Daoy (cell line): ENCODE results near the gene MED17. TPM values are rescaled to one million over a fixed set of nuclear protein-coding genes. Genes with fewer than 3 reads are reported as not detected.
"Not testable (repeated sequence)": the region's sequence is repeated elsewhere in the genome, so short reads cannot be mapped to it uniquely, and the experiment has no call there.

Experiments used
- DNase-seq: peaks from one replicate; pipeline ENCODE4 v3.0.0-alpha.2; 2015; ENCODE audit warnings: low read depth
- total RNA-seq: library from RNA; depleted of rRNA; stranded (reverse); fragments of >200 nt; shearing (Covaris generic); gene quantifications from 2 replicates; pipeline ENCODE4 v1.2.3, GENCODE V29; 2014

The MED17 gene
- total RNA-seq, 1 experiment from 2014 or later: 30.7 TPM

GRCh38 chr11:93757924-93758865, 25.9 kb upstream of the MED17 start:
- DNase-seq: no peak

DNA sequence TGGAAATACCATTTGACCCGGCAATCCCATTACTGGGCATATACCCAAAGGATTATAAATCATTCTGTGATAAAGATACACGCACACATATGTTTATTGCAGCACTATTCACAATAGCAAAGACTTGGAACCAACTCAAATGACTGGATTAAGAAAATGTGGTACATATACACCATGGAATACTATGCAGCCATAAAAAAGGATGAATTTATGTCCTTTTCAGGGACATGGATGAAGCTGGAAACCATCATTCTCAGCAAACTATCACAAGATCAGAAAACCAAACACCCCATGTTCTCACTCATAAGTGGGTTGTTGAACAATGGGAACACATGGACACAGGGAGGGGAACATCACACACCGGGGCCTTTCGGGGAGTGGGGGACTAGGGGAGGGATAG, 25.0 kb upstream of the MED17 start:
- not testable (repeated sequence) for DNase-seq

GRCh38 chr11:93761910-93762309, 22.2 kb upstream of the MED17 start:
- no peak for DNase-seq

DNA sequence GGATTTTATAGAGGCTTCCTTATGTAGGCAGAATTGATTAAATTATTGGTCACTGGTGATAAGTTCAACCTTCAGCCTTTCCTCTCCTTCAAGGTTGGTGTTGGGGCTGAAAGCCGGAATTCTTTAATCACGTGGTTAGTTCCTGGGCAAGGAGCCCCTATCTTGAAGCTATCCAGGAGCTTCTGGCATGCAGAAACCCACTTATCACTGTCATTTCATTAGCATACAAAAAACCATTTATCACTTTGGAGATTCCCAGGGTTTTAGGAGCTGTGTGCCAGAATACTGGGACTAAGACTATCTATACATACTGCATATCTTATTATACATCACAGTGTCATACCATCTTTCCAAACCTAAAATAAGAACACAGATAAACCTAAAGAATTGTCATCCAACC, 18.5 kb upstream of the MED17 start:
- DNase-seq: no peak

DNA sequence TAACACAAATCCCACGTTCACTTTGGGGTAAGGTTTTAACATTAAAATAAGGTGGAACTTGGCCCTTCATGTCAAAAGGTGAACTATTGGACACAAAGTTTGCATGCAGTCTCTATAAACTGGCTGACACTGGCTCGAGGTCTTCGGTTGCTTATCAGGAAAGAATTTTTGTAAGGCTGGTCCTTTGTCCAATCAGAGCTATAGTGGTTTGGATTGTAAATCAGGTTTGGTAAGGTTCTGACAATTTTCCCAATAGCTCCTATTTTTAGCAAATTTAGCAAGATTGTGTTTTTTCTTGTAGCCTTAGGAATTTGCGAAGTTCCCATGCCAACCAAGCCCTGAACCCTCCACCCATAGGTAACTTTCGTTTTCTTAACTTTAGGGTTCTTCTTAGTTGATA, 17.6 kb upstream of the MED17 start:
- DNase-seq: no peak

DNA sequence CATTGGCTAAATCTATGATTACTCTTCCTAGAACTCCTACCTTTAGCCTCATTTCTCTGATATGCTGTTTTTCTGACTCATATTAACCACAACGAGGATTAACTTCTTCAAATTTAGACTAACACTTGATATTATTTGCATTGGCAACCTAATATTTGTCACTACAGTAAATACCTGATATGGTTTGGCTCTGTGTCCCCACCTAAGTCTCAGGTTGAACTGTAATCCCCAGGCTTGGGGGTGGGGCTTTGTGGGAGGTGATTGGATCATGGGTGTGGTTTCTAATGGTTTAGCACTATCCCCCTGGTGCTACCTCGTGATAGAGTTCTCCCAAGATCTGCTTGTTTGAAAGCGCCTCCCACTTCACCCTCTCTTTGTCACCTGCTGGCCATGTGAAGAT, 17.1 kb upstream of the MED17 start:
- no peak for DNase-seq

DNA sequence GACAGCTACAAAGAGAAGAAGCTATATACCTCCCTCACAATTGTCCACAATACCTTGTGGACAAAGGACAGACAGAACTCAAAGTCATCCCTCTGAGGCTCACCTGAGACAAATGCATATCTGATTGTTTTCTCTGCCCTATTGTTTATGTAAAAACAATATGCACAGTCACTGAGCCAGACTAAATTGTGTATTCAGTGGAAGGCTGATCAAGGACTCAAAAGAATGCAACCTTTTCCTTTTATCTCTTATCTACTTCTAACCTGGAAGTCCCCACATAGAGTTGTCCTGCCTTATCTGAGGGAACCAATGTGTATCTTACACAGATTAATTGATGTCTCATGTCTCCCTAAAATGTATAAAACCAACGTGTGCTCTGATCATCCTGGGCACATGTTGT, 13.9 kb upstream of the MED17 start:
- no peak for DNase-seq

GRCh38 chr11:93772123-93772522, 12.0 kb upstream of the MED17 start:
- no peak for DNase-seq

DNA sequence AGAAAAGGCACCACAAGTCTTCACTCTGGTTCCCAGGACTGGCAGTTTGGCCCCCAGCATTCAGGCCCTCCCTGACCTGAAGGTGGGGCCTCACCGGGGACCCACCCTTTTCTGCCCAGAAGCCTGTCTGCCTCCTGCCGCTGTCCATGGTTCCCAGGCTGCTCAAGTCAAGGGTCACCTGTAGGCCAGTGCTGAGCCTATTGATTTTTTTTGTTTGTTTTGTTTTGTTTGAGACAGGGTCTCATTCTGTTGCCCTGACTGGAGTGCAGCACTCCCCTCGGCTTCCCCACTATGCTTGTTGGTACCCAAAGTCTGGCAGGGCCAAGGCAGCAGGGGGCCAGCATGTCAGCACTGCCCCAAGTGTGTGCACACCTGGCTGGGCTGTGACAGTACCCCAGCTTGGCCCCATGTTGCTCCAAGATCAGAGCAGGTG, 11.0 kb upstream of the MED17 start:
- DNase-seq: no peak

DNA sequence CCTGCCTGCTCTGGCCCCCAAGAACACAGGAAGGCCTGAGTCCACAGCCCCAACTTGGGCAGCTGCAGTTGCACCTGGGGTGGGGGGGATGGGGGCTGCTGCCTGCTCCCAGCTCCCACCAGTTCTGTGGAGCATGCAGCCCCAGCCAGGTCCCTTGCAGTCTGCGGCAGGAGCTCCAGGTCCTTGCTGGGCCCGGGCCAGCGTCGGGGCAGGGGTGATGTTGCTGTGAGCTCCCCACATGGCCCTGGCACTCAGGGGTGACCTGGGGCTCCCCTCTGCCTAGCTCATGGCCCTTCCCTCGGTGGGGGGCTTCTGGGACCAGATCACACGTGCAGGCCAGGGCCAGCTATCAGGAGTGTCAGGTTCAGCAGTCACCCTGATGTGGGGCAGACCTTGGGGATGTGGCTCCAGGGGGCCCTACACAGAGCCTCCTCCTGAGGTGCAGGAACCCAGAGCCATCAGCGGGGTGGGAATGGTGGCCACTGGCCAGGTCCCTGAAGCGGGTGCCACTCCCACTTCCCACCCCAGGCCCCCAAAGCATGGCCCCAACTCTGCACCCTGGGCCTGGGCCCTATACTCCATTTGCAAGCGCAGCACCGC, 10.4 kb upstream of the MED17 start:
- no peak for DNase-seq

DNA sequence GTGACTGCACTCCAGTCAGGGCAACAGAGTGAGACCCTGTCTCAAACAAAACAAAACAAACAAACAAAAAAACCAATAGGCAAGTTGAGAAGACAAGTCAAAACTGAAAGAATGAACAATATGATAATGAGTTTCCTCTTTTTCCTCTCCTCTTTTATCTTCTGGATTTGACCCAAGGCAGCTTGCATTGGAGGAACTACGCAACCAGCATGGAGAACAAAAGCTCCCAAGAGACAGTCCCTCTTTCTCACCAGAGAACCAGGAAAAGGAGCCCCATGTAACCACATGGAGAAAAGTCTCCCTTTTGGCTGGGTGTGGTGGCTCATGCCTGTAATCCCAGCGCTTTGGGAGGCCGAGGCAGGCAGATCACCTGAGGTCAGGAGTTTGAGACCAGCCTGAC, 9.5 kb upstream of the MED17 start:
- not testable (repeated sequence) for DNase-seq

DNA sequence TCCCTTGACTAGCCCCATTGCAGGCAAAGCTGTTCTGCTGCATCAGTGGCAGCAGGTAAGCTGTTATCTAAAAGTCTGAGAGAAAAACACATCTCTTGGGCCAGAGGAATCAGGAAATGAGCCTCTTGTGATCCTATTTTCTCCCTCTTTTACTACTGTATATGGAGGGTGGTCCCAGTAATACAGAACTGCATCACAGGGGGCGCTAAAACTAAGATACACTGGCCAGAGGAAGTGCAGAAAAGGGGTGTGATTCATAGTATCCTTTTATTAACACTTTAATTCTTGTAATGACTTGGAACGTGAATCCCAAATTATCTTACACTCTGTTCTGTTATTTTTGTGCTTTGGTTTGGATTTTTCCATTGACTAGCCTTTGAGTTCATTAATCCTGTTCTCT, 8.8 kb upstream of the MED17 start:
- DNase-seq: no peak

GRCh38 chr11:93783362-93783761, 720 bp upstream of the MED17 start:
- no peak for DNase-seq

DNA sequence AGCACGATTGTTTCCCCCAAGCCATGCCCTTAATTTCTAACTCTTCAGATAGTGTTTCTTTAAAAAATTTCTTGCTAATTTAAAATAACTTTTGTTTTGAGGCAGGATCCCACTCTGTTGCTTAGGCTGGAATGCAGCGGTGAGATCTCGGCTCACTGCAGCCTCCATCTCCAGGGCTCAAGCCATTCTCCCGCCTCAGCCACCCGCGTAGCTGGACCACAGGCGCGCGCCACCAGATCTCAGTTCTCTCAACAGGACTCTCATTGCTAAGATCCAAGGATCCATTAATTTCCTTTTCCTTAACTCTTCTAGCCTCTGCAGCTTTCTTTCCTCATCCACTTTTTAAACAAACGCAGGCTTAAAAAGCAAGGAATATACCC, 327 bp upstream of the MED17 start:
- no peak for DNase-seq

DNA sequence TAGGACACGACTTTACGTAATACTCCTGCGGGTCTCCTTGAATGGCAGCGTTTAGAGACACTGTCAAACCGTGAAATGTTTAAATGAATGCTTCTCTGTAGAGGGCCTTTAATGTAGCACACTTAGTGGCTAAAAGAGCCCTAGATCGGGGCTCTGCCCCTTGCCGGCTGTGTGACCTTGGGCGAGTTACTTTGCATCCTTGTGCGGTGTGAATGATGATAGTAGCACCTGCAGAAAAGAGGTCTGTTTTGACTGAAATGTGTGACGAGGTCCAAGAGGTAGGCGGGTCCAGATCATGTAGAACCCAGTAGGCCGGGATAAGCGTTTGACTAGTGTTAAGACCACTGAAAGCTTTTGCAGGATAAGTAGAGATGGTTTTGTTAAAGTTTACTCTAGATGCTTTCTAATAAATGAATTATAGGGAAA, 866 bp downstream of the MED17 start:
- no peak for DNase-seq

DNA sequence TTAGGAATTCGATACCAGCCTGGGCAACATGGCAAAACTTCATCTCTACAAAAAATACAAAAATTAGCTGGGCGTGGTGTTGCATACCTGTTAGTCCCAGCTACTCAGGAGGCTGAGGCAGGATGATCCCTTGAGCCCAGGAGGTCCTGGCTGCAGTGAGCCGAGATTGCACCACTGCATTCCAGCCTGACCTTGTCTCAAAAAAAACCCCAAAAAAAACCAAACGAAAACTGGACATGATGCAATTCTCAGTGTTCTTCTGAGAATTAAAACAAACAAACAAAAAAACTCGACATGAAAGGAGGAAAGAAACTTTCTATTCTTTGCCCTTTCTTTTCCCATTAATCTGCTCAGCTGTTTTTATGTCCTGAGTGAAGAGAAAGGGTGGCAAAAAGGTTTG, 7.4 kb downstream of the MED17 start:
- DNase-seq: no peak

- DNase-seq: no peak
These were observed 12.6 kb downstream of the MED17 start for GRCh38 chr11:93796441-93797231.

DNA sequence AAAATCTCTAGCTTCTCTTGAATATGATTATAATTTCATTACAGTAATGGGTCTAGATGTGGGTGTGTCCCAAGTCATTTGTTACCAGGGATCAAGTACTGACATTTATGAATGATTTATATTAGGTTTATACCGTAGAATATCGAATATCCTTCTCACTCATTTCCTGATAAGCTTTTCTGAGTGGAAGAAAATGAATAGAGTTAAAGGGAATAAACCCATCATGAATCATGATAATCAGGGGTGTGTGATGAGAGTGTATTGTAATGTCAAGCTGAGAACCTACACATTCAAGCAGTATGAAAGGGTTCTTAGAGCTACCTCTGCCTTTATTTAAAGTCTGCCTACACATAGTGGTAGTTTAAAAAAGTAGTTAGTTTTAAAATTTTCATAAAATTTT, 17.3 kb downstream of the MED17 start:
- no peak for DNase-seq

DNA sequence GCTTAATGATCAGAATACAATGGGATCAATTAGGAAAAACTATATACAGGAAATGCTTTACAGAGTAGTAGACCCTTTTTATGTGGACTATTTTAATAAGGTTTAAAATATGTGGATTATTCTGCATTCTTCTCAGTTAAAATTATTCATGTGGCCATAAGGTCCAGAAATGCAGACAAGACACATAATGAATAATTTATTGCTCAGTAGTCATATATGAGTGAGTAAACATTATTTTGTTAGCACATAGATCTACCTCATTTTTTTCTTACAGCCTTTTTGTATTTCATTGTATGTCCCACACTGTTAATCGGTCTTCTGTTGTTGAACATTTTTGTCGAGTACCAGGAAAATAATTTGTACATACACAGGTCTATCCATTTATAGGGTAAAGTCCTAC, 20.8 kb downstream of the MED17 start:
- DNase-seq: no peak

DNA sequence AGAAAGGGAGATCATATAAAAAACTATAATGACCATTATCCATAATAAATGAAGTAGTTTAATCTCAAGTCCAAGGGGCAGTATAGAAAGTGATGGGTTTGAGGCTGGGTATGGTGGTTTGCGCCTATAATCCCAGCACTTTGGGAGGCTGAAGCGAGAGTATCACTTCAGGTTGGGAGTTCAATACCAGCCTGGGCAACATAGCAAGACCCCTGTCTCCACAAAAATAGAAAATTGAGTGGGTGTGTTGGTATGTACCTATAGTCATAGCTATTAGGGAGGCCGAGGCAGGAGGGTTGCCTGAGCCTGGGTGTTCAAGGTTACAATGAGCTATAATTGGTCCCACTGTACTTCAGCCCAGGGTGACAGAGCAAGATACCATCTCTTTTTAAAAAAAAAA, 23.9 kb downstream of the MED17 start:
- no peak for DNase-seq

GRCh38 chr11:93813974-93814373, 29.9 kb downstream of the MED17 start:
- DNase-seq: no peak

GRCh38 chr11:93814966-93815633, 31.0 kb downstream of the MED17 start:
- no peak for DNase-seq
